ENCODE results near the gene GNAI3. TPM values are rescaled to one million over a fixed set of nuclear protein-coding genes. Genes with fewer than 3 reads are reported as not detected.

Gene GNAI3
- total RNA-seq, 2 experiments from 2014 or later, result 8.4 TPM

DNA sequence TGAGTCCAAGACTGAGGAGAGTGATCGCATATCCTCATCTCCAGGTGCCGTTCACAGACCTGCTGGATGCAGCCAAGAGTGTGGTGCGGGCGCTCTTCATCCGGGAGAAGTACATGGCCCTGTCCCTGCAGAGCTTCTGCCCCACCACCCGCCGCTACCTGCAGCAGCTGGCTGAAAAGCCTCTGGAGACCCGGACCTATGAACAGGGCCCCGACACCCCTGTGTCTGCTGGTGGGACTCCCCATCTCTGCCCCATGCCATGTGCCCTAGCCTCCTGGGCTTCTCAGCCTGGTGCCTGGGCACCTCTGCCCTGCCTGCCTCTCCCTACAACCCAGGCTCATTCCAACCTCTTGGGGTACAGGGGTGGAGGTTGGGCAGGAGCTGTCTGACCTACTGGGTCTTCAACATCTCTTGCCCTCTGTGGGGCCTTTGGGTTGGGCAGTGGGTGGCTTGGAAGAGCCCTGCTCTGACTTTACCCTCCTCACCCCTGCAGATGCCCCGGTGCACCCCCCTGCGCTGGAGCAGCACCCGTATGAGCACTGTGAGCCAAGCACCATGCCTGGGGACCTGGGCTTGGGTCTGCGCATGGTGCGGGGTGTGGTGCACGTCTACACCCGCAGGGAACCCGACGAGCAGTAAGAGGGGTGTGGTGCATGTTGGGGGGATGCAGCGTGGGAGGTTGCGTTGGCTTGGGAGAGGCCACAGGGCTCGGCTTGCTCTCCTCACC, 78.4 kb downstream of the GNAI3 start:
- DNase-seq, result no peak
- H3K4me1 Mint-ChIP-seq, result peaks cover 23% of the 10 kb centered on the region
- H3K36me3 Mint-ChIP-seq, result peaks cover 14% of the 10 kb centered on the region
- H3K4me3 Mint-ChIP-seq, result no peak overlapping the region
- no peak overlapping the region for H3K27ac Mint-ChIP-seq
- no peaks in the 10 kb centered on the region for H3K27me3 Mint-ChIP-seq
- no peaks in the 10 kb centered on the region for H3K9me3 Mint-ChIP-seq

DNA sequence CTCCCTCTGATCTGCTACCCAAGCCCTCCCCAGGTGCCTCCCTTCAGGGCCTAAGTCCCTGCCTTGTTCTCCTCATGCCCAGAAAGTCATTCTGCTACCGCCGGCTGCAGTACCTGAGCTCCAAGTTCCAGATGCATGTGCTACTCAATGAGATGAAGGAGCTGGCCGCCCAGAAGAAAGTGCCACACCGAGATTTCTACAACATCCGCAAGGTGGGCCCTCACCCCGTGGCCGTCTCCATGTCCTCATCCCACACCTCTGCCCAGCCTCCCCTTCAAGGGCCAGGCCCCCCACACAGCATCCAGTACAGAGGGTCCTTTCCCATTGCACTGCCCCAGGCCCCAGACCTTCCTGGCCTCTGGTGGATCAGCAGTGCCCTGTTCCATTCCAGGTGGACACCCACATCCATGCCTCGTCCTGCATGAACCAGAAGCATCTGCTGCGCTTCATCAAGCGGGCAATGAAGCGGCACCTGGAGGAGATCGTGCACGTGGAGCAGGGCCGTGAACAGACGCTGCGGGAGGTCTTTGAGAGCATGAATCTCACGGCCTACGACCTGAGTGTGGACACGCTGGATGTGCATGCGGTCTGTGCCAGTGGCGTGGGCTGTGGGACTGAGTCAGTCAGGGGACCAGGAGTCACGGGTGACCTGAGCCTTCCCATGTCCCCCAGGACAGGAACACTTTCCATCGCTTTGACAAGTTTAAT, 79.4 kb downstream of the GNAI3 start:
- no peaks in the 10 kb centered on the region for H3K27me3 Mint-ChIP-seq
- DNase-seq, result no peak
- H3K36me3 Mint-ChIP-seq, result peaks cover 9% of the 10 kb centered on the region
- no peak overlapping the region for H3K4me3 Mint-ChIP-seq
- H3K27ac Mint-ChIP-seq, result peak overlapping the region; percentile 6
- H3K4me1 Mint-ChIP-seq, result peaks cover 13% of the 10 kb centered on the region
- no peaks in the 10 kb centered on the region for H3K9me3 Mint-ChIP-seq

DNA sequence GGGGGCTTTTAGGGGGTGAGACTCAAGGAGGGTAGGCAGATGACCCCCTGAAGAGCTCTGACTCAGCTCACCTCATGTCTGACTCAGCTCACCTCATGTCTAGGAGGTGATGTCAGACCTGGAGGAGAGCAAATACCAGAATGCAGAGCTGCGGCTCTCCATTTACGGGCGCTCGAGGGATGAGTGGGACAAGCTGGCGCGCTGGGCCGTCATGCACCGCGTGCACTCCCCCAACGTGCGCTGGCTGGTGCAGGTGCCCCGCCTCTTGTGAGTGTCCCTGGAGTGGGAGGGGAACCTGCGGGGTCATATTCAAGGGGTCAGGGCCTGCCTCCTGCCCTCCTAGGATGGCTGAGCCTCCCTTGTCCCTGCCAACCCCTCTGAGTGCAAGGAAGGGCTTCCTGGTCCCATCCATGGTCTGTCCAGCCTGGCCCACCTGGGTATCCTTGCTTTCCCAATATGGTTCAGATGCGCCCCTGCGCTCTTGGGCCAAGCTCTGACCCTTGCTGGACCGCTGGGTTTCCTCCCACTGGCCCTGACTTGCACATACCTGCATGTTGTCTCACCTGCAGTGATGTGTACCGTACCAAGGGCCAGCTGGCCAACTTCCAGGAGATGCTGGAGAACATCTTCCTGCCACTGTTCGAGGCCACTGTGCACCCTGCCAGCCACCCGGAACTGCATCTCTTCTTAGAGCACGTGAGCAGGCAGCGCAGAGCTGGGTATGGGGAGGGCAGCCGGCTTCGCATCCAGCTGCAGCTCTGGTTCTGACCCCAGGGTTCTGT, 80.3 kb downstream of the GNAI3 start:
- no peak overlapping the region for H3K27ac Mint-ChIP-seq
- H3K4me3 Mint-ChIP-seq, result no peak overlapping the region
- no peak for DNase-seq
- H3K27me3 Mint-ChIP-seq, result no peaks in the 10 kb centered on the region
- H3K4me1 Mint-ChIP-seq, result peaks cover 4% of the 10 kb centered on the region
- no peaks in the 10 kb centered on the region for H3K9me3 Mint-ChIP-seq
- H3K36me3 Mint-ChIP-seq, result peaks cover 6% of the 10 kb centered on the region

DNA sequence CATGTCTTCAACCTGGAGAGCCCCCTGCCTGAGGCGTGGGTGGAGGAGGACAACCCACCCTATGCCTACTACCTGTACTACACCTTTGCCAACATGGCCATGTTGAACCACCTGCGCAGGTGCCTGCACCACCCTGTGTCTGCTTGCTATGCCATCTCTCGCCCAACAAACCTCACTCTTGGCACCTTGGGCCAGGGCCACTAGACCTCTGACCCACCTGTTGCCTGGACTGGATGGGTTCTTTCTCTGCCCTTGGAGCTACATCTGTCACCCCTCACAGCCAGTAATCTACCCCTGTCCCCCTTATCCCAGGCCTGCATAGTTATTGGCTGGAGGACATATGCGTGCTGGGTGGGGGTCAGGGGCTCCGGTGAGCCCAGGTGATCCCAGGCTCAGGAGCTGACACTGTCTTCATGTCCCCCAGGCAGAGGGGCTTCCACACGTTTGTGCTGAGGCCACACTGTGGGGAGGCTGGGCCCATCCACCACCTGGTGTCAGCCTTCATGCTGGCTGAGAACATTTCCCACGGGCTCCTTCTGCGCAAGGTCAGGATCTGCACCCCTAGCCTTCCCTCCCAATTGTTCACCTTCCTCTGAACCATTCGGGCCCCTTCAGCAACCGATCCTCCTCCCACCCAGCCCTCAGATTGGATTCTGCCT, 81.1 kb downstream of the GNAI3 start:
- H3K27ac Mint-ChIP-seq, result no peak overlapping the region
- DNase-seq, result no peak

GRCh38 chr1:109630081-109630897, 81.9 kb downstream of the GNAI3 start:
- no peaks in the 10 kb centered on the region for H3K9me3 Mint-ChIP-seq
- peaks cover 11% of the 10 kb centered on the region for H3K4me1 Mint-ChIP-seq
- H3K27ac Mint-ChIP-seq, result no peak overlapping the region
- no peak for DNase-seq
- H3K4me3 Mint-ChIP-seq, result no peak overlapping the region
- H3K36me3 Mint-ChIP-seq, result peaks cover 6% of the 10 kb centered on the region
- H3K27me3 Mint-ChIP-seq, result no peaks in the 10 kb centered on the region

More for the DNA sequence above, 81.1 kb downstream of the GNAI3 start:
- H3K9me3 Mint-ChIP-seq, result no peaks in the 10 kb centered on the region
- peaks cover 3% of the 10 kb centered on the region for H3K4me1 Mint-ChIP-seq
- H3K27me3 Mint-ChIP-seq, result no peaks in the 10 kb centered on the region
- no peak overlapping the region for H3K4me3 Mint-ChIP-seq
- peaks cover 6% of the 10 kb centered on the region for H3K36me3 Mint-ChIP-seq

- Mint-ChIP-seq H3K36me3 (peaks cover 6% of the 10 kb centered on the region), H3K27me3 (no peaks in the 10 kb centered on the region), H3K4me3 (no peak overlapping the region), H3K9me3 (no peaks in the 10 kb centered on the region), H3K27ac (no peak overlapping the region), H3K4me1 (peaks cover 14% of the 10 kb centered on the region)
- no peak for DNase-seq
Observed at GRCh38 chr1:109630898-109631512, 82.6 kb downstream of the GNAI3 start.

DNA sequence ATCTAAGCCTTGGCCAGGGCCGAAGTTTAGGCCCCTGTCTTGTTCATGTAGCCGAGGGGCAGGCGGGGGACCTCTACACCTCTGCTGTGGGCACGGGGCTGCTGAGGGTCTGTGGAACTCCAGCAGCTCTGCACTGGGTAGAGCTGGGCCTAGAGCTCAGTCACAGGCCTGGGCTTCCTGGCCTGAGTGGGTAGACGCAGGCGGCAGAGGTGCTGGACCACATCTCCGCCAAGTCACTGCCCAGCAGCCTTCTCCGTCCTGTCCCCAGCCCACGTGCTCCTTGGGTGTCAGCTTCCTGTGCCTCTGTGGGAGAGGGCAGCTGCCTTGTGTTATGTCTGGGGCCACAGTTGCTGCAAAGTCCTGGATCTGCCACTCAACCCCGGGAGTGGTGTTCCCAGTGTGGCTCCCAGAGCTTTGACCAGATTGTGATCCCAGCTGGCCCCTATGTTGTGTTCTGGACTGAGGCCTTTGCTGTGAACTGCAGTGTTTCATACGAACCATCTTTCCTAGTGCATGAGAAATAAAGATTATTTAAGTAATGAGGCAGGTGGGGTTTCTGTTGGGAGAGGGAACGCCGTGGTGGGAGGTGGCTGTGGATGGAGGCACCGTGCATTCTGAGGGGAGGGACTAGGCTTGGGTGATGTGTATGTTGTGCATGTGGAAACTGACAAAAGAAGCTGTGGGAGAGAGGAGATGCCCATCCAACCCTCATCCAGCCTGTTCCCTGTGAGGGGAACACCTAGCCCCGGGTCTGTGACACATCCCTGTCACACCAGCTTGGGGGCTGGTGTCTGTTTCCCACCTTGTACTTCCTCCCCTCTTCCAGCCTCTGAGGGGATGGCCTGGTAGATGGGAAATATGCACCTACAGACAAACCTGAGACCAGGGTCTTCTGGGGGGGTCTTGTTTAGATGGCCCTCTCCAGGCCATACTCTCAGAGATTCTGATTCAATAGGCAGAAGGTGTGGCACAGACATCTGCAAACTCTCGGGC, 83.4 kb downstream of the GNAI3 start:
- H3K4me1 Mint-ChIP-seq, result peaks cover 14% of the 10 kb centered on the region
- H3K27me3 Mint-ChIP-seq, result no peaks in the 10 kb centered on the region
- no peaks in the 10 kb centered on the region for H3K9me3 Mint-ChIP-seq
- no peak overlapping the region for H3K4me3 Mint-ChIP-seq
- DNase-seq, result no peak
- H3K27ac Mint-ChIP-seq, result no peak overlapping the region
- H3K36me3 Mint-ChIP-seq, result peaks cover 6% of the 10 kb centered on the region

DNA sequence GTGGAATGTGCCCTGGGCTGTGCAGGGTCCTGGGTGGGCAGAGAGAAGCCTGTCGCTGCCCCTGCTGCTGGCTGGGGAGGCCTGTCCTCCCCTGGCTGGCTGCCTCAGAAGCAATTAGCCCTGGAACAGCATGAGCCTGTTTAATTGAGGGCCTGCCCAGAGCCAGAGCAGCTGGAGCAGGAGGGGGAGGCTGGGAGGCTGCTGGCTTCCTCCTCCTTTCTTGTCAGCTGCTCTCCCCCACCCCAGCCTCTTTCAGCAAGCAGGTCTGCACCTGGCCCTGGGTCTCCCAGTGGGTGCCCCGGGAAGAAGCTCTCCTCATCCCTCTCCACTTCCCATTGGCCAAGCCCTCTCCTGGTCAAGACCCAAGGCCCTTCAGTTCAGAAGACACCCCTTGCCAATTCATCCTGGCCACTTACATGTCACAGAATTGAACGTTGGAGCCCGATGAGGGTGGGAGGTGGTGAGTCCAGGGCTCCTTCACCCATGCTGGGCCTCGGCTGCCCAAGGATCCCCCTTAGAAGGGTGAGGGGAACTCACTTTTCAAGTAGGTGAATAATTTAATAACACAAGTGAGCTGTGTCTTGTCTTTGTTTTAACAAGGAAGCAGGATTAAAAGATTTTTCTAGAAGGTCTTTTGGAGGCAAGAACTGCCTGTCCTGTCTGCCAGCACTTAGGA, 84.4 kb downstream of the GNAI3 start:
- no peak for DNase-seq
- peaks cover 6% of the 10 kb centered on the region for H3K36me3 Mint-ChIP-seq
- H3K4me3 Mint-ChIP-seq, result no peak overlapping the region
- no peaks in the 10 kb centered on the region for H3K9me3 Mint-ChIP-seq
- H3K27ac Mint-ChIP-seq, result no peak overlapping the region
- peaks cover 14% of the 10 kb centered on the region for H3K4me1 Mint-ChIP-seq
- no peaks in the 10 kb centered on the region for H3K27me3 Mint-ChIP-seq

- H3K4me3 Mint-ChIP-seq, result no peak overlapping the region
- peaks cover 14% of the 10 kb centered on the region for H3K4me1 Mint-ChIP-seq
- no peak for DNase-seq
- no peak overlapping the region for H3K27ac Mint-ChIP-seq
- H3K27me3 Mint-ChIP-seq, result no peaks in the 10 kb centered on the region
- H3K9me3 Mint-ChIP-seq, result no peaks in the 10 kb centered on the region
- peaks cover 3% of the 10 kb centered on the region for H3K36me3 Mint-ChIP-seq
Observed at GRCh38 chr1:109634292-109634691, 85.9 kb downstream of the GNAI3 start.

GRCh38 chr1:109634771-109635750, 86.6 kb downstream of the GNAI3 start:
- Mint-ChIP-seq H3K4me3 (no peak overlapping the region), H3K27ac (no peak overlapping the region), H3K27me3 (no peaks in the 10 kb centered on the region), H3K36me3 (no peaks in the 10 kb centered on the region), H3K9me3 (no peaks in the 10 kb centered on the region), H3K4me1 (peaks cover 15% of the 10 kb centered on the region)
- no peak for DNase-seq

- H3K4me3 Mint-ChIP-seq, result no peak overlapping the region
- no peak for DNase-seq
Observed at GRCh38 chr1:109635862-109636200, 87.4 kb downstream of the GNAI3 start.

More at GRCh38 chr1:109635862-109636200, 87.4 kb downstream of the GNAI3 start:
- Mint-ChIP-seq H3K4me1 (peaks cover 19% of the 10 kb centered on the region), H3K36me3 (no peaks in the 10 kb centered on the region), H3K9me3 (no peaks in the 10 kb centered on the region), H3K27me3 (no peaks in the 10 kb centered on the region), H3K27ac (no peak overlapping the region)

Measured in activated naive CD8-positive, alpha-beta T cell treated with anti-CD3 and anti-CD28 coated beads for 36 hours (primary cell).